Endothelial cell (in vitro differentiated cells): ENCODE data around the gene GSTA4. TPM values are rescaled to one million over a fixed set of nuclear protein-coding genes. Genes with fewer than 3 reads are reported as not detected.
"Not testable (repeated sequence)": the region's sequence is repeated elsewhere in the genome, so short reads cannot be mapped to it uniquely, and the experiment has no call there.

Experiments used
- DNase-seq: peaks from one replicate; pipeline ENCODE4 v3.0.0; 2021; ENCODE audit warnings: low spot score
- H3K27ac Mint-ChIP-seq: one replicate; pipeline ENCODE4 v1.8.0; 2021; ENCODE audit warnings: mixed read lengths, inconsistent platforms; ENCODE audit not compliant: unreplicated experiment
- H3K27me3 Mint-ChIP-seq: one replicate; pipeline ENCODE4 v1.8.0; 2021; ENCODE audit warnings: mild to moderate bottlenecking, moderate library complexity, mixed read lengths, inconsistent platforms; ENCODE audit not compliant: unreplicated experiment
- H3K36me3 Mint-ChIP-seq: one replicate; pipeline ENCODE4 v1.8.0; 2021; ENCODE audit warnings: mild to moderate bottlenecking, low read depth, mixed read lengths, inconsistent platforms; ENCODE audit not compliant: unreplicated experiment
- H3K4me1 Mint-ChIP-seq: one replicate; pipeline ENCODE4 v1.8.0; 2021; ENCODE audit warnings: mild to moderate bottlenecking, mixed read lengths, inconsistent platforms; ENCODE audit not compliant: unreplicated experiment
- H3K4me3 Mint-ChIP-seq: one replicate; pipeline ENCODE4 v1.8.0; 2021; ENCODE audit warnings: mild to moderate bottlenecking, mixed read lengths, inconsistent platforms; ENCODE audit not compliant: unreplicated experiment
- H3K9me3 Mint-ChIP-seq: one replicate; pipeline ENCODE4 v1.8.0; 2021; ENCODE audit warnings: mixed read lengths, inconsistent platforms; ENCODE audit not compliant: unreplicated experiment
- CTCF ChIP-seq: fragments of 200-600 bp; sonication (generic); IDR thresholded peaks from one replicate; pipeline ENCODE4 v1.5.0; 2021; ENCODE audit warnings: antibody characterized with exemption; ENCODE audit not compliant: unreplicated experiment
- total RNA-seq: library from RNA; stranded (reverse); fragmentation: NEBNext Ultra II Directional; extraction: Animal tissue kit (Norgen Biotek cat#: 25700); gene quantifications from one replicate; pipeline ENCODE4 v1.2.1, GENCODE V29; 2021; ENCODE audit not compliant: unreplicated experiment

Gene GSTA4
- total RNA-seq, 1 donor from 2014 or later, result 16.2 TPM

DNA sequence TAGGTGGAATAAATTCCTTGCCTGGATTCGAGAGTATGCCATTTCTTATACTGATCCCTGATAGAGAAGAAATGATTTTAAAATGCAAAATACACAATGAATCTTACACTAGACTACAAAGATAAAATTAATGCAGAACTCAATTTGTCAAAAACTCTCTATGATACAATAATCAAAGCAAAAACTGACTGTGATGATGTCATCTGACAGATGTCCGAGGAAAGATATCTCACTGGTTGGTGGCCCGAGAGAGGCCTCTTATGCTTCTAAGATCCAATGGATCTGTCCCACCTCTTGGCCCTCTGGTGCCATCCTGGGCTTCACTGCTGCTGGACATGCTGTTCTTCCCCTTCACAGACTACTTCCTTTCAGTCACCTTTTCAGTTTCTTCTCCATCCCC is 14.4 kb upstream of the GSTA4 start:
- peaks cover 50% of the 10 kb centered on the region for H3K36me3 Mint-ChIP-seq
- H3K4me3 Mint-ChIP-seq, result peak overlapping the region; percentile 72
- no peaks in the 10 kb centered on the region for H3K9me3 Mint-ChIP-seq
- no peak overlapping the region for H3K27ac Mint-ChIP-seq
- no peaks in the 10 kb centered on the region for H3K4me1 Mint-ChIP-seq
- DNase-seq, result no peak
- no peaks in the 10 kb centered on the region for H3K27me3 Mint-ChIP-seq
- no peak for TF ChIP-seq CTCF

DNA sequence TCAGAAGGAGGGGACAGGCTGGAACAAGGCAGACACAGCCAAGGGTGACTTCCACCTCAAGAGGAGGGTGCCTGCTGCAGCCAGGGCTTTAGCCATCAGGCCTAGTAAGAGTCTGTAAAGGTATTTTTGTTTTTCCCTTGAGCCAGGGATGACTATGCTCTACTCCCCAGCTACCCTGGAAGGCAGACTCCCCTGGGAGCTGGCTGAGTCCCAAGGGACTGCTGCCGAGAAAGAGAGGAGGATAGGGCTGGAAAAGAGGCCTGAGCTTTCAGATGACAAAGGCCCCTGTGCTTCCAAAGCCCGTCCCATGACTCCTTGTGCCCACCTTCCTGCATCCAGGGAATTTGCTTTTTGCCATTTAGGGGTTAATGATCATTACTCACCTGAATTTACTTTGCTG is 14.0 kb upstream of the GSTA4 start:
- Mint-ChIP-seq H3K27ac (no peak overlapping the region), H3K9me3 (no peaks in the 10 kb centered on the region), H3K36me3 (peaks cover 50% of the 10 kb centered on the region), H3K27me3 (no peaks in the 10 kb centered on the region), H3K4me1 (no peaks in the 10 kb centered on the region), H3K4me3 (no peak overlapping the region)
- no peak for DNase-seq
- no peak for TF ChIP-seq CTCF

- Mint-ChIP-seq H3K36me3 (peaks cover 44% of the 10 kb centered on the region), H3K4me3 (peak overlapping the region; percentile 16)
- not testable (repeated sequence) for H3K27ac Mint-ChIP-seq, H3K4me1 Mint-ChIP-seq, H3K27me3 Mint-ChIP-seq, DNase-seq, H3K9me3 Mint-ChIP-seq
These were observed 13.2 kb upstream of the GSTA4 start for GRCh38 chr6:53008192-53008687.

GRCh38 chr6:53005663-53006250 is 10.7 kb upstream of the GSTA4 start:
- H3K27me3 Mint-ChIP-seq, result no peaks in the 10 kb centered on the region
- H3K4me3 Mint-ChIP-seq, result no peak overlapping the region
- no peak overlapping the region for H3K27ac Mint-ChIP-seq
- no peak for TF ChIP-seq CTCF
- peaks cover 37% of the 10 kb centered on the region for H3K36me3 Mint-ChIP-seq
- DNase-seq, result no peak
- no peaks in the 10 kb centered on the region for H3K4me1 Mint-ChIP-seq
- no peaks in the 10 kb centered on the region for H3K9me3 Mint-ChIP-seq

DNA sequence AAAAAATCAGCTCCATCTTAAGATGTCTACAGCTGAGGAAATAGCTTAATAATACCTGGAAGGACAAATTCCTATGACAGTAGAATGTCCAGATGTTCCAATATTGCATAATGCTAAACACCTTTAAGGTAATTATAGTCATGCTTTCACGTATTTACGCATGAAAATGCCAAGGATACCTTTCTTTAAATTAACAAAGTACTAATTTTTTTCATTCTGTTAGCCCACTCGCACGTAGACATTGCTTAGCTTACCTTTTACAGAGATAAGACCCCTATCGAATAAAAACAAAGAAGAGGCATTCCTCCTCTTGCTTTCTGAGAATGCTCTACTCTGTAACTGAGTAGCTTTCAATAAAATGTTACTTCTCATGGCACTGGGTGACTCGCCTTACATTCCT is 4.4 kb upstream of the GSTA4 start:
- Mint-ChIP-seq H3K27me3 (peaks cover 16% of the 10 kb centered on the region), H3K4me1 (peaks cover 24% of the 10 kb centered on the region), H3K36me3 (peaks cover 5% of the 10 kb centered on the region), H3K27ac (no peak overlapping the region), H3K4me3 (no peak overlapping the region), H3K9me3 (no peaks in the 10 kb centered on the region)
- no peak for DNase-seq
- no peak for TF ChIP-seq CTCF
